Measurements from ENCODE around the gene SCGB2B2. TPM values are rescaled to one million over a fixed set of nuclear protein-coding genes. Genes with fewer than 3 reads are reported as not detected.
A peak's percentile ranks its signal among the peaks of the same experiment; 100 is the strongest.

Gene SCGB2B2
- total and polyA plus RNA-seq, 2 of the 4 experiments (the other 2 are of a cell fraction) = not detected

DNA sequence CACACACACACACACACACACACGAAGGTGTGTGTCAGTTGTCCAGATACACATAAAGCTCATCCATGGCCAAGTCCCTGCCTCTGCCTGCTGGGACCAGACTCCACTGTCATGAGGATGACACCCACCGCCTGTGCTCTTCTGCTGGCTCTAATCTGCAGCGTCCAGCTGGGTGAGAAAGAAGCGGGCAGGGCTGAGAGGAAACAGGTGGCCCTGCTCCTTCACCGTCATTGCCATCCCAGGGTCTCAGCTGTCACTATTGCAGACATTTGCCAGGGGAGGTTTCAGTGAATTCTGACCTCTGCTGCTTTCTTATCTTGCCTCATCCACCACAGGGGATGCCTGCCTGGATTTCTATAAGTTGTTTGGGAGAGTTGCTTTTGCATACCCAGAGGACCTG is 31.4 kb downstream of the SCGB2B2 start:
- Histone ChIP-seq H3K36me3 (ENCODE audit: control insufficient read depth, insufficient read depth, low read length) (no peaks in the 10 kb centered on the region), H2AK5ac (ENCODE audit: low read depth, low read length) (no peak overlapping the region), H2BK20ac (ENCODE audit: low read depth, low read length) (no peak overlapping the region), H3K56ac (ENCODE audit: extremely low read depth, insufficient read depth, low read length) (no peak overlapping the region), H3K14ac (replicated peaks; ENCODE audit: low read depth, low read length) (no peak overlapping the region), H3K4me2 (ENCODE audit: low read depth, low read length) (no peak overlapping the region), H2BK15ac (ENCODE audit: low read depth, low read length) (no peak overlapping the region), H2BK120ac (ENCODE audit: low read depth, low read length) (no peak overlapping the region), H3K4ac (ENCODE audit: low read depth, low read length) (no peak overlapping the region), H3K4me1 (ENCODE audit: control insufficient read depth, insufficient read depth, low read length) (no peaks in the 10 kb centered on the region), H2AK9ac (replicated peaks; ENCODE audit: low read depth, low read length, poor library complexity) (no peak overlapping the region), H3K23ac (ENCODE audit: low read depth, low read length) (no peak overlapping the region), H3K9me1 (ENCODE audit: insufficient read depth, low read length) (no peaks in the 10 kb centered on the region), H4K8ac (ENCODE audit: low read depth in 2 of 2, low read length in 2 of 2) (no peak overlapping the region), H4K5ac (ENCODE audit: low read depth, low read length) (no peak overlapping the region), H2AFZ (replicated peaks; ENCODE audit: low read length, poor library complexity) (peak overlapping the region; percentile 43), H2BK5ac (ENCODE audit: low read depth, low read length, poor library complexity, severe bottlenecking) (no peak overlapping the region), H3K9me3 (ENCODE audit: control insufficient read depth, insufficient read depth, low read length) (no peaks in the 10 kb centered on the region), H3K4me3 (ENCODE audit: insufficient read depth, low read depth, low read length) (no peak overlapping the region), H3K27ac (ENCODE audit: insufficient read depth, low read length) (no peak overlapping the region), H4K20me1 (ENCODE audit: insufficient read depth, low read length) (no peaks in the 10 kb centered on the region), H4K91ac (ENCODE audit: insufficient read depth, low read depth, low read length) (no peak overlapping the region), H3K27me3 (ENCODE audit: control insufficient read depth, insufficient read depth, low read length) (no peaks in the 10 kb centered on the region; the same call in 1 of the 2 replicates), H3K79me1 (ENCODE audit: low read depth in 1 of 2, low read length in 2 of 2) (no peaks in the 10 kb centered on the region), H3K18ac (ENCODE audit: low read depth, low read length) (no peak overlapping the region), H3K9ac (ENCODE audit: low read depth, low read length) (no peak overlapping the region)
- BruUV-seq (replicated peaks) = no TSS peak
- CTCF ChIA-PET = no interaction called here
- no peak for TF ChIP-seq CHD1 (IDR thresholded peaks at IDR 0.05; ENCODE audit: low read depth, low read length)
- no peak for TF ChIP-seq RFX5 (IDR thresholded peaks at IDR 0.05; ENCODE audit: low read depth, low read length)
- intact Hi-C loops (cut with micrococcal nuclease) (no loop called here), in situ Hi-C loops (cut with MboI; ENCODE audit: low sequenced_read_pairs) (no loop called here), dilution Hi-C loops (cut with HindIII; ENCODE audit: low sequenced_read_pairs, unreplicated experiment) (no loop called here)
- WGBS, 2 experiments (ENCODE audit: extremely low coverage in 2 of 2, insufficient read length in 1 of 2) = 0% methylated on average over 2 of the region's 5 CpGs; no CpG with 5 or more reads in 1 of the 2 experiments
- no peak for DNase-seq
- POLR2A ChIA-PET (ENCODE audit: unreplicated experiment) = interaction anchor here (0.6 kb wide), 1 partner anchor 44 kb away, joined by 3 read pairs; no protein-coding TSS in a partner anchor
- no peak for ATAC-seq (ENCODE audit: low read depth)

Data from IMR-90 (cell line).